ENCODE results near the gene TENM4. TPM values are rescaled to one million over a fixed set of nuclear protein-coding genes. Genes with fewer than 3 reads are reported as not detected.

The TENM4 gene
- polyA plus RNA-seq, 3 donors, result 0.31 to 1.7 TPM; not detected in 1

DNA sequence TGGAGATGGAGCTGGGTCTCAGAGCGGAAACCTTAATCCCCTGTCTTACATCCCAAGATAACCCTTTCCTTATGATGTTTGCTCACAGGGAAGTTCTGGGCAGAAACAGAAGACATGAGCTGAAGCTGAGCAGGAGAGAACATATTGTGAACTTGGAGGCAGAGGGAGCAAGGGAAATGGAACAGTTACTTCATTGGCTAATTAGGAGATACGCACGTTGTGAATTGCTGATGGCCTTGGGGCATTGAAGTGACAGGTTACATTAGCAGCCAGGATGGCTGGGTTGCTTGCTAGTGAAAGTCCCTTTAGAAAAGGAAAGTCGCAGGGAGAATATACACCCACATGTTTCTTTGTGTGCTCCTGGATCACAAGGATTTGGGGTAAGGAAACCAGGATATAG, 48.7 kb downstream of the TENM4 start:
- Mint-ChIP-seq H3K4me3 (peak overlapping the region in 1 of 2 donors; percentile 4), H3K27ac (peak overlapping the region in 1 of 7 donors; percentile 50), H3K36me3 (no peaks in the 10 kb centered on the region), H3K4me1 (peaks cover 19% of the 10 kb centered on the region), H3K9me3 (peaks cover 0 to 12% (median 4%) of the 10 kb centered on the region in 7 donors), H3K27me3 (ENCODE audit: low read depth in 3 of 3) (peaks cover 24 to 50% (median 46%) of the 10 kb centered on the region in 3 donors)
- Histone ChIP-seq H4K20me1 (ENCODE audit: insufficient read depth, low read length) (no peaks in the 10 kb centered on the region), H3K4me2 (replicated peaks; ENCODE audit: extremely low read depth, low read length, poor library complexity, severe bottlenecking) (no peak overlapping the region), H3K27ac (ENCODE audit: low read depth in 1 of 2, low read length in 2 of 2) (no peak overlapping the region), H2AFZ (ENCODE audit: insufficient read depth, low read depth, low read length, poor library complexity, severe bottlenecking) (no peak overlapping the region), H3K4me1 (ENCODE audit: control insufficient read depth in 1 of 2, insufficient read depth in 2 of 2, low read length in 2 of 2) (peaks cover 8 to 11% of the 10 kb centered on the region in 2 donors), H3K9ac (ENCODE audit: insufficient read depth, low read length, poor library complexity, severe bottlenecking) (no peak overlapping the region), H3K79me2 (ENCODE audit: insufficient read depth, low read length) (no peaks in the 10 kb centered on the region), H3K9me3 (replicated peaks in 1 of 2; ENCODE audit: control insufficient read depth in 1 of 2, insufficient read depth in 1 of 2, low read length in 2 of 2) (no peaks in the 10 kb centered on the region), H3K36me3 (replicated peaks in 1 of 2; ENCODE audit: control insufficient read depth in 1 of 2, insufficient read depth in 2 of 2, low read length in 2 of 2) (no peaks in the 10 kb centered on the region), H3K27me3 (ENCODE audit: control insufficient read depth in 2 of 2, insufficient read depth in 2 of 2, low read length in 2 of 2) (peaks cover 34 to 91% of the 10 kb centered on the region in 2 donors), H3K4me3 (replicated peaks in 1 of 3; ENCODE audit: low read depth in 2 of 3, low read length in 3 of 3) (no peak overlapping the region)
- no peak for TF ChIP-seq CTCF (IDR thresholded peaks at IDR 0.05)
- 90% methylated on average over 2 of the region's 4 CpGs for WGBS (ENCODE audit: insufficient coverage)
- no peak for DNase-seq
- intact Hi-C loops (cut with micrococcal nuclease), result no loop called here

- DNase-seq, result no peak
- H3K9me3 ChIP-seq (replicated peaks in 1 of 2; ENCODE audit: control insufficient read depth in 1 of 2, insufficient read depth in 1 of 2, low read length in 2 of 2), result no peaks in the 10 kb centered on the region
- no peaks in the 10 kb centered on the region for H3K79me2 ChIP-seq (ENCODE audit: insufficient read depth, low read length)
- H3K4me1 ChIP-seq (ENCODE audit: control insufficient read depth in 1 of 2, insufficient read depth in 2 of 2, low read length in 2 of 2), result peaks cover 13 to 17% of the 10 kb centered on the region in 2 donors
- H3K9ac ChIP-seq (ENCODE audit: insufficient read depth, low read length, poor library complexity, severe bottlenecking), result no peak overlapping the region
- H3K4me3 ChIP-seq (replicated peaks in 1 of 3; ENCODE audit: low read depth in 2 of 3, low read length in 3 of 3), result no peak overlapping the region
- H2AFZ ChIP-seq (ENCODE audit: insufficient read depth, low read depth, low read length, poor library complexity, severe bottlenecking), result no peak overlapping the region
- no peaks in the 10 kb centered on the region for H3K36me3 Mint-ChIP-seq
- peaks cover 33 to 89% of the 10 kb centered on the region in 2 donors for H3K27me3 ChIP-seq (ENCODE audit: control insufficient read depth in 2 of 2, insufficient read depth in 2 of 2, low read length in 2 of 2)
- H3K27ac ChIP-seq (ENCODE audit: low read depth in 1 of 2, low read length in 2 of 2), result no peak overlapping the region
- H3K27ac Mint-ChIP-seq, result no peak overlapping the region
- 90% methylated on average over 2 of the region's 2 CpGs for WGBS (ENCODE audit: insufficient coverage)
- no peak for TF ChIP-seq CTCF (IDR thresholded peaks at IDR 0.05)
- no peak overlapping the region for H3K4me3 Mint-ChIP-seq
- H3K36me3 ChIP-seq (replicated peaks in 1 of 2; ENCODE audit: control insufficient read depth in 1 of 2, insufficient read depth in 2 of 2, low read length in 2 of 2), result no peaks in the 10 kb centered on the region
- no peak overlapping the region for H3K4me2 ChIP-seq (replicated peaks; ENCODE audit: extremely low read depth, low read length, poor library complexity, severe bottlenecking)
- H3K27me3 Mint-ChIP-seq (ENCODE audit: low read depth in 3 of 3), result peaks cover 23 to 53% (median 50%) of the 10 kb centered on the region in 3 donors
- H4K20me1 ChIP-seq (ENCODE audit: insufficient read depth, low read length), result no peaks in the 10 kb centered on the region
- intact Hi-C loops (cut with micrococcal nuclease), result no loop called here
- H3K4me1 Mint-ChIP-seq, result peaks cover 24% of the 10 kb centered on the region
- H3K9me3 Mint-ChIP-seq, result peaks cover 0 to 12% (median 4%) of the 10 kb centered on the region in 7 donors
Observed at GRCh38 chr11:79390923-79391322, 49.9 kb downstream of the TENM4 start.

Data from CD14-positive monocyte (primary cell).